ENCODE measurements around the gene ODAPH.

ODAPH gene

GRCh38 chr4:75544870-75545269 lies 11.0 kb upstream of the ODAPH start:
- H3K4me1 Mint-ChIP-seq: peaks cover 6% of the 10 kb centered on the region
- TF ChIP-seq, protein P1, sequence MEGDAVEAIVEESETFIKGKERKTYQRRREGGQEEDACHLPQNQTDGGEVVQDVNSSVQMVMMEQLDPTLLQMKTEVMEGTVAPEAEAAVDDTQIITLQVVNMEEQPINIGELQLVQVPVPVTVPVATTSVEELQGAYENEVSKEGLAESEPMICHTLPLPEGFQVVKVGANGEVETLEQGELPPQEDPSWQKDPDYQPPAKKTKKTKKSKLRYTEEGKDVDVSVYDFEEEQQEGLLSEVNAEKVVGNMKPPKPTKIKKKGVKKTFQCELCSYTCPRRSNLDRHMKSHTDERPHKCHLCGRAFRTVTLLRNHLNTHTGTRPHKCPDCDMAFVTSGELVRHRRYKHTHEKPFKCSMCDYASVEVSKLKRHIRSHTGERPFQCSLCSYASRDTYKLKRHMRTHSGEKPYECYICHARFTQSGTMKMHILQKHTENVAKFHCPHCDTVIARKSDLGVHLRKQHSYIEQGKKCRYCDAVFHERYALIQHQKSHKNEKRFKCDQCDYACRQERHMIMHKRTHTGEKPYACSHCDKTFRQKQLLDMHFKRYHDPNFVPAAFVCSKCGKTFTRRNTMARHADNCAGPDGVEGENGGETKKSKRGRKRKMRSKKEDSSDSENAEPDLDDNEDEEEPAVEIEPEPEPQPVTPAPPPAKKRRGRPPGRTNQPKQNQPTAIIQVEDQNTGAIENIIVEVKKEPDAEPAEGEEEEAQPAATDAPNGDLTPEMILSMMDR (IDR thresholded peaks at IDR 0.05; ENCODE audit: unreplicated experiment in 3 of 3): no peak
- H3K27me3 Mint-ChIP-seq (ENCODE audit: low read depth): peaks cover 5% of the 10 kb centered on the region
- H3K9me3 Mint-ChIP-seq: no peaks in the 10 kb centered on the region
- no peak overlapping the region for H3K27ac Mint-ChIP-seq
- no peak overlapping the region for H3K4me3 Mint-ChIP-seq
- H3K36me3 Mint-ChIP-seq (ENCODE audit: low read depth): peaks cover 15% of the 10 kb centered on the region

- peaks cover 12% of the 10 kb centered on the region for H3K36me3 Mint-ChIP-seq (ENCODE audit: low read depth)
- TF ChIP-seq, protein P1 (IDR thresholded peaks at IDR 0.05; ENCODE audit: unreplicated experiment in 3 of 3): no peak
- H3K27me3 Mint-ChIP-seq (ENCODE audit: low read depth): peaks cover 5% of the 10 kb centered on the region
- H3K4me3 Mint-ChIP-seq: no peak overlapping the region
- H3K4me1 Mint-ChIP-seq: peaks cover 6% of the 10 kb centered on the region
- H3K27ac Mint-ChIP-seq: no peak overlapping the region
- H3K9me3 Mint-ChIP-seq: no peaks in the 10 kb centered on the region
Measured at GRCh38 chr4:75545526-75545925, 10.3 kb upstream of the ODAPH start.

GRCh38 chr4:75547647-75548387 lies 8.0 kb upstream of the ODAPH start:
- peaks cover 8% of the 10 kb centered on the region for H3K36me3 Mint-ChIP-seq (ENCODE audit: low read depth)
- no peak overlapping the region for H3K4me3 Mint-ChIP-seq
- H3K9me3 Mint-ChIP-seq: no peaks in the 10 kb centered on the region
- peaks cover 6% of the 10 kb centered on the region for H3K4me1 Mint-ChIP-seq
- H3K27ac Mint-ChIP-seq: no peak overlapping the region
- H3K27me3 Mint-ChIP-seq (ENCODE audit: low read depth): peaks cover 5% of the 10 kb centered on the region
- TF ChIP-seq, protein P1 (IDR thresholded peaks at IDR 0.05; ENCODE audit: unreplicated experiment in 3 of 3): no peak

GRCh38 chr4:75549019-75549418 lies 6.8 kb upstream of the ODAPH start:
- Mint-ChIP-seq H3K9me3 (no peaks in the 10 kb centered on the region), H3K36me3 (ENCODE audit: low read depth) (peaks cover 3% of the 10 kb centered on the region), H3K27ac (no peak overlapping the region), H3K27me3 (ENCODE audit: low read depth) (peaks cover 5% of the 10 kb centered on the region), H3K4me1 (peaks cover 6% of the 10 kb centered on the region), H3K4me3 (no peak overlapping the region)
- TF ChIP-seq, protein P1 (IDR thresholded peaks at IDR 0.05; ENCODE audit: unreplicated experiment in 3 of 3): no peak

DNA sequence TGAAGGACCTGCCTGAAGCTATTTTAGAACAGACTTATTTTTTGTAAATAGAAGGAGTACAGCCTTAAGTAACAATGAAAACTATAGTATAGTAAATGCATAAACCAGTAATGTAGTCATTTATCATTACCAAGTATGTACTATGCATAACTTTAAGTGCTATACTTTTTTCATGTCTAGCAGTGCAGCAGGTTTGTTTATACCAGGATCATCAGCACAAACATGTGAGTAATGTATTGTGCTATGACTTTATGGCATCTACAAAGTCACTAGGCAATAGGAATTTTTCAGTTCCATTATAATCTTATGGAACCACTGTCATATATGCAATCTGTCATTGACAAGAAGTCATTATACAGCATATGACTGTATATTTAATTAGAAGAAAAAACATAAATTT lies 3.4 kb upstream of the ODAPH start:
- Mint-ChIP-seq H3K4me3 (no peak overlapping the region), H3K27me3 (ENCODE audit: low read depth) (peaks cover 10% of the 10 kb centered on the region), H3K9me3 (no peaks in the 10 kb centered on the region), H3K36me3 (ENCODE audit: low read depth) (no peaks in the 10 kb centered on the region), H3K27ac (no peak overlapping the region), H3K4me1 (peaks cover 6% of the 10 kb centered on the region)
- TF ChIP-seq, protein P1 (IDR thresholded peaks at IDR 0.05; ENCODE audit: unreplicated experiment in 3 of 3): no peak

- Mint-ChIP-seq H3K4me3 (no peak overlapping the region), H3K36me3 (ENCODE audit: low read depth) (no peaks in the 10 kb centered on the region), H3K27ac (no peak overlapping the region), H3K4me1 (no peaks in the 10 kb centered on the region), H3K27me3 (ENCODE audit: low read depth) (peaks cover 10% of the 10 kb centered on the region), H3K9me3 (no peaks in the 10 kb centered on the region)
- TF ChIP-seq, protein P1 (IDR thresholded peaks at IDR 0.05; ENCODE audit: unreplicated experiment in 3 of 3): no peak
Measured at GRCh38 chr4:75557696-75558095, 1.8 kb downstream of the ODAPH start.
